Activated naive CD8-positive, alpha-beta T cell treated with anti-CD3 and anti-CD28 coated beads, Interleukin-2, amount 50 U/mL, for 16 hours (primary cell): Measurements from ENCODE around the gene CLCN4.
A peak's percentile ranks its signal among the peaks of the same experiment; 100 is the strongest.

Source experiments
- DNase-seq: peaks from one replicate; pipeline ENCODE4 v3.0.0-alpha.2; 2020; ENCODE audit warnings: low read depth, low spot score

CLCN4 gene

DNA sequence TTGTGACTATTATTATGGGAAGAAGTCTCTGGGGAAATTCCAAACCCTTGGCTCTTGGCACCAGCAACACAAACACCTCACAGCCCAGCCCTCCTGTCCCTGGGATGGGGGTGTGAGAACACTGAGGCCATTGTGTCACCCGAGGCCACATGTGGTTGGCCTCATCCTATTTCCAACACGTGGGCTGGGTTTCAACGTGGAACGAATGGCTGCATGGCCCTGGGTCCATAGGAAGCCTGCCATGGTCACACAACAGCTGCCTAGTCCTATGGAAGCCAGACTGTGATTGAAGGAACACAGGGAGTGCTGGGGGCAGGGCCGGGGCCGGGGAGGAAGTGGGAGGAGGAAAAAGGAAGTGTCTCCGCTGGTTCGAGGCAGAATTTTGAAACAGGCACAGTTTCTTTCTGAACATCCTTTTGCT is 10.0 kb downstream of the CLCN4 start:
- DNase-seq, result no peak

DNA sequence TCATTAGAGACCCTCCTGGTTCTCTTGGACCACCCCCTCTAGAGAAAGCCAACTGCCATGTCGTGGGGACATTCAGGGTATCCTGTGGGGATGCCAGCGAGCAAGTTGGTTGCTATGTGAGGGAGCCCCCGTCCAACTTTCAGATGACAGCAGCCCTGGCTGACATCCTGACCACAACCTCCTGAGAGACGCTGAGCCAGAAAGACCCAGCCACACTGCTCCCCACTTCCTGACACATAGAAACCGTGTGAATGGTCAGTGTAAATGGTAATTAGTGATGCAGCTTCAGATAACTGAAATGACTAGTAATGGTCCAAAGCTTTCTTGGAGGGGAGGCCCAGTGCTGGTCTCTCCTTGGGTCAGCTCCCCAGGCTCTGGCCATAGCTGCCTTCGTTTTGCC is 10.8 kb downstream of the CLCN4 start:
- no peak for DNase-seq

DNA sequence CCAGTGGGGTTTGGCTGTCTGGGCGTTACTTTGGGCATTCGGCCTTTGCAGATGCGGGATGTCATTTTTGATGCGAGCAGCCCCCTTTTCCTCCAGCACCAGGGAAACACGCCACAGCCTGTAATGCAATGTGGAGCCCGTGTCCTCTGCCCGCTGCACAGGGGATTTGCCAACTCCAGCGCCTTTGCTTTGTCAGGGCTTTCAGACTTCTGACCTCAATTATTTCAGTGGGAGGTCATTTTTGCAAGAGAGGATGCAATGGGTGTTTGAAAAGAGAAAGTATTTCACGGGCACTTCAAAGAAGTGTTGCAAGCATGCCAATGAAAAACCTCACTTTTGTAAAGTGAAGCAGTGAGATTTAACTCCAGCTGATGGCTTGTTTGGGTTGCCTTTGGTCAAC is 11.5 kb downstream of the CLCN4 start:
- no peak for DNase-seq

DNA sequence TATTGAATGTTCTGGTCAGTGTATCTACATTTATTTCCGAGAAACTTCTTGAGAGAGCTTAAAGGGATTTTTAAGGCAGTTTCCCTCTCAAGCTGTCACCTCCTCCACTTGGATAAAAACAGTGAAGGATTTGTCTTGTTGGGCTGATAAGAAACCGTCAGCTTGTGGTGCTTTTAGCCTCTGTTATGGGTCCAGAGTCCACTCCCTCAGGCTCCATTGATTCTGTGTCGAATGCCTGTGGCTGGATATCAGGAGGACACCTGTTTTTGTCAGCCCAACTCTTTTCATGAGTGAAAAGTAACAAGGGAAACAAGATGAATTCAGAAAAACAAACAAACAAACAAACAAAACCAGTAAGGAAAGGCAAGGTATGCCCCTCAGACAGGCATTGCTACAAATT is 12.4 kb downstream of the CLCN4 start:
- no peak for DNase-seq

DNA sequence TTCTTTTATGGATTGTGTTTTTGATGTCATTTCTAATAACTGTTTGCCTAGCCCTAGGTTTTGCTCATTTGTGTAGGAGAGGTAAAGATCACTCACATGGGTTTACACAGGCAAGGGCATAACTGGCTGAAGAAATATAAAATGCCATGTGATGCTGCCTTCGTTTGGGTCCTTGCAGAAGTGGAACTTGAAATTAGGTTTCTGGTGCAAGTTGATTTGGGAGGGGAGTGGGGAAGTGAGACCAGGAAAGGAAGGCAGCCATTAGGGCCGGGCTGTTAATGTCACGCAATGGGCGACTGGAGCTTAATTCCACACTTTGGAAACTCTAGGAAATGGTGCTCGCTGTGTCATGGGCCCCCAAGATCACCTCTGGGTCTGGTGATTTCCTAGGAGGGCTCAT is 14.5 kb downstream of the CLCN4 start:
- DNase-seq, result no peak

DNA sequence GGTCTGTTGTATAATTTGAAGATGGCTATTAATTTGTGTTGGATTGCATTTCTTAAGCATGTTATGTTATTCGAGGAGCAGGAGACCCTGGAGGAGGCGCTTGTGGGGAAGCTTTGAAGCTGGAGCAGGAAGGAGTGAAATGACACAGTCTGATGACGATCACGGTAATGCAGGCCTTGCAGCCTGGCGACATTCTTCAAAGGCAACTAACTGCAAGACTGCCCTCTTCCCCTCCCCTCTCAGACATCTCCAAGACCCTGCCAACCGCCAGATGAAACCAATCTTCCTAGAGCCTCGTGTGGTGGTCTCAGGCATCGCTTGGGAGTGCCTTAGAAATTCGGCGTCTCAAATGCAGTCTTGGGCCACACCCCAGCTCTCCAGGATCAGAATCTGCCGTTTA is 16.1 kb downstream of the CLCN4 start:
- no peak for DNase-seq

DNA sequence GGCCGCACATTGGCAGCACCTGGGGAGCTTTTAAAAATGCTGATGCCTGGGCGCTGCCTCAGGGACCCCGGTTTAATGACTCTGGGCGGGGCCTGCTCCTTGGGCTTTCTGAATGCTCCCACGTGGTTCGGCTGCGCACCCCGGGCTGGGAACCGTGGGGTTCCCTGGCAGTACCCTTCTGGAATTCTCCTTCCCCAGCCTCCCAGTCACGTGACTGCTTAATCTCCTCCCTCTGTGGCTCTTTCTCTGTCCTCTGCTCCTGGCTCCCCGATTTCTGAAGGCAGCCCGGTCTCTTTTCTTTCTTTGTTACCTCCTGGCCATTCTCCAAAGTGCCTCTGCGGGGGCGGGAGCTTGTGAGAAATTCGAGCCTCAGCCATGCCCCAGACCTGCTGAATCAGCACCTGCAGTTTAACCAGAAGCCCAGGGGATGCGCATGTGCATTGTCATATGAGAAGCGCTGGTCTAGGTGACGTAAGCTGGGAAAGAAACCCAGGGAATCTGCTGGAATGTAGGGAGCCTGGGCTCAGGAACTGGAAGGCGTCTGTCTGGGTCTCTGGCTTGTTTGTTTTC is 16.6 kb downstream of the CLCN4 start:
- no peak for DNase-seq

DNA sequence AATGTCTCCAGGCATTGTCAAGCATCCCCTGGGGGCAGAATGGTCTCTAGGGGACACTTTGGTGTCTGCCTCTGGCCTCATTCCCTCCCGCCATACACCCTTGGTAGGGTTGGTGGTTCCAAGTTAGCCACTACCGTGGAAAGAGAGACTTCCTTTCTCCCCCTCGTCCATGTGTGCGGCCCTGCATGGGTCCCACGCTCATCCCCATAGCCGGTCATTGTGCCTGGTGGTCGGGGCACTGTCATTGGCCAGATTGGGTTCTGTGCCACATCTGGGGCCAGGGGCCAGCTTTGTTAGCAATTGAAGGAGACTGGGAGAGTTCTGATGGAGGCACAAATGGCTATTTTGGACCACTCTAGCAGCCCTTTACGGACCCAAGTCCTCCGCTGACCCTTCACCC is 17.3 kb downstream of the CLCN4 start:
- no peak for DNase-seq

DNA sequence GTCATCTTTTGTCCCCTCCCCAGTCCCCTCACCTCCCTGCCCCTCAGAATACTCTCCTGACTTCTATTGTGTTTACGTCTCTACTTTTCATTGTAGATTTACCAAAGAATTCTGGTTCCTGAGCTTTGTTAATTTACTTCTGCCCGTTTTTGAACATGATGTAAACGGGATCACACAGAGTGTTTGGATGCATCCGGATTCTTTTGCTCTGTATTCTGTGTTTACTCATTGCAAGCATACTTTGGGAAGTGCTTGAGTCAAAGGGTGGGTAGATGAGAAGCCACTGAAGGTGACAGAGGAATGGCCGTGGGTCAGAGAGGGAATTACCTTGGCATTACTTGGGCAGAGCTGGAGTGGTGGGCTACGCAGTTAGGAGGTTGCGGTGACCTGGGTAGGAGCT is 18.0 kb downstream of the CLCN4 start:
- no peak for DNase-seq

DNA sequence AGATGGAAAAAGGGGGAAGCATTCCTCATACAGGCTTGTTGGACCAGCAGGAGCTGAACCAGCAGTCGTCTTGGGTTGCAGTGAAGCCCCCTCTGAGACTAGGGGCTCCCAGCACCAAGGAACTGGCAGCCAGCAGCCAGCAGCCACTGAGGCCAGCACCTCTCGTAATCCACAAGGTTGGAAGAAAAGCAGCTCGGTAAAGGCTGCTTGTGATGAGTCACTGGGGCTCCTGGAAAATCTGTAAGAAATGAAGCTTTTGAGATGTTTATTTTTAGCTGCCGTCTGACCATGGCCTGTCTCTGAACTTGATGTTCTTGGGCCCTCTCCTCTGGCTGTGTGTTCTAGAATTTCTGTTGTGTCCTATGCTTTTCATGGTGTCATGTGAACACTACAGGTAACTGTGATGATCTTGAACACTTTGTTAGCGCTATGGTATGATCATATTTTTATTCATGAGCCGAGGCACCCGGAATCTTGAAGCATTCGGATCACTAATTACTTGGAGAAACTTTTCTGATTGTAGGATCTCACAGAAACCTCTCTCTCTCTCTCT is 18.6 kb downstream of the CLCN4 start:
- DNase-seq, result no peak

DNA sequence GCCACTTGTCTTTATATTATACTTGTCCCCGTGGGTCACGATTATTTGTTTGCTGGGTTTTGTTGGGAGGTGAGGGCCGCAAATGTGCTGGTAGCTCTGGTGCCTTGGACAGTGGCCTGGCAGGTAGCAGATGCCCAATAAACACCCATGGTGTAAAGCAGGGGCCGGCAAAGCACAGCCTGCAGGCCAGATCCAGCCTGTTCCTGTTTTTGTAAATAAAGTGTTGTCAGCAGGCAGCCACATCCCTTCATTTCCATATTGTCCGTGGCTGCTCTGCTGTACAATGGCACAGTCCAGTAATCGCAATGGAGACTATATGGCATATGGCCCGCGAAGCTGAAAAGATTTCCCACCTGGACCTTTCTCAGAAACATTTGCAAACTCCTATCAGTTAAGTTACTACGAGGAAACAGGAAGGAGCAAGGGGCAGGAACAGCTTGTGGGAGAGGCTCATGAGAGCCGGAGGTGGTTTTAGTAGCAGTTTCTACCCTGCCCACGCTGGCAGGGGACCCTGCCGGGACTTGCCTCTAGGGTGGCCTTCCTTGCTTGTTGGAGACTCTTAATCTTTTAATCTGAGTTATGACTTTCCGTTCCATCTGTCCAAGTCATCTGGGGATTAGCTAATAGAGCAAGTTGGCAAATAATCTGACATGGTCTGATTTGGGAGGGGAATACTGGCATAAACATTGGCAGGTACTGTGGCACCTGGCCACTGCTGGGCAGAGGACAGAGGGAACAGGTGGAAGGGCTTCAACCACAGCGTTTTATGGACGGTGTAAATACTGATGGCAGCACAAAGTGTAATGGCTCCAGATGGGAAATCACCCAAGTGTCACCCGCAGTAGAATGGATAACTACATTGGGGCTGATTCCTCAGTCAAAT is 19.6 kb downstream of the CLCN4 start:
- no peak for DNase-seq

DNA sequence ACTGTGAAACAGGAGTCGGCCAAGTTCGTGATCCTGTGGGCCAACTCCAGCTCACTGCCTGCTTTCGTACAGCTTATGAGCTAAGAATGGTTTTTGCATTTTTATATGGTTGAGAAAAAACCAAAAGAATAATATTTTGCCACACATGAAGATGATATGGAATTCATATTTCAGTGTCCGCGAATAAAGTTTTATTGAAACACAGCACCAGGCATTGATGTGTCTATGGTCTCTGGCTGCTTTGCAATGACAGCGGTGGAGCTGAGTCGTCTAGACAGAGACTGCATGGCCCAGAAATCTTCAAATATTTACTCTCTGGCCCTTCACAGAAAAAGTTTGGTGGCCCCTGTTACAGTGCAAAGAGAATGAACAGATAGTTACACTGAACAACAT is 20.2 kb downstream of the CLCN4 start:
- DNase-seq, result no peak

DNA sequence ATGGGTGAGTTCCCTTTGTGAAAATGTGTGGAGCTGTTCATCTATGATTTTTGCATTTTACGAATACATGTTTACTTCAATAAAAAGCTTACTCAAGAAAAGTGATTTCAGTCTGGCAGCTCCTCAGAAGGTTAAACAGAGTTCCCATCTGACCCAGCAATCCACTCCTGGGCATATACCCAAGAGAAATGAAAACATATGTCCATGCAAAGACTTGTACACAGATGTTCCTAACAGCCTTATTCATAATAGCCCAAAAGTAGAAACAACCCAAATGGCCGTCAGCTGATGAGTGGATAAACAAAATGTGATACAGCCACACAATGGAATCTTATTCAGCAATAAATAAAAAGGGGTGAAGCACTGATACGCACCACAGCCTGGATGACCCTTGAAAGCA is 20.8 kb downstream of the CLCN4 start:
- DNase-seq, result no peak

DNA sequence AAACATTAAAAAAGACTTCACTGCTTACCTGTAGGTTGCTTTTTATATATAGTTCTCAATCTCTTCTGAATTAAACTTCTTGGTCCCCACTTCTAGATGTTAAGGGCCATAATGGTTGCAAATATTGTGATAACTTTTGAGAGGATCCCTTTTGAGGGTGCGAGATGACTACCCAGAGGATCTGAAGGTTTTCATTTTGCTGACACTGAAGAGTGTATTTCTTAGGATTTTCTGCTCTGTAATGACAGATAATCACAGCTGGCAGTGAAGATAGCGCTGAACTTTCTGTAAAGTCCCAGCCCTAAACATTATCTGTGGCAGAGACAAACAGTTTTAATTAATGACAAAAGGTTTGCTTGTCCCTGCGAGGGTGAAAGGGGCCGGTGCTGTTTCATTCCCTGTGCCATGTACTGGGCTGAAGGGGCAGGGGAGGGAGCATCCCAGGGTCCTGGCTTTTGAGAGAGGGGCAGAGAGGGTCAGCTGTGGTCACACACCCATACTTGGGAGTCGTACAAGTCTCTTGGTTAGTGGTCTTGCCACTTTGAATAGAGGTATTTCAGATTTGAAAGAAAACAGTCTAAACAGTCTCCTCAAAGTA is 22.2 kb downstream of the CLCN4 start:
- DNase-seq, result no peak

DNA sequence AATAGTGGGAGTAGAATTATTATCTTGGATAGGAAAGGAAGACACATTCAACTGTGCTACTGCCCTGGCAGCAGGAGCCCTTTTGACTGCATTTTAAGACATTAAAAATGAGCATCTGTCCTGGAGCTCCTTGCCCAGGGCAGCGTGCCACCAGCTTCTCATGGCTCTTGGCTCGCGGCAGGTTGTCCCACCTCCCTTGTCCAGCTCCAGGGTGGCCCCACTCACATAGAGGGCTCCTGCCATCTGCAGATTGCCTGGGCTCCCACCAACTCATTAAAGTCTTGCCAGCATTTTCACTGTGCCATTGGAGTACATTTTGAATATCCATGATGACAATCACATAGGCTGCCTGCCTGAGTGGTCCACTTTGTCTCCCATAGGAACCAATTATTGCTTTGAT is 27.0 kb downstream of the CLCN4 start:
- DNase-seq, result no peak

DNA sequence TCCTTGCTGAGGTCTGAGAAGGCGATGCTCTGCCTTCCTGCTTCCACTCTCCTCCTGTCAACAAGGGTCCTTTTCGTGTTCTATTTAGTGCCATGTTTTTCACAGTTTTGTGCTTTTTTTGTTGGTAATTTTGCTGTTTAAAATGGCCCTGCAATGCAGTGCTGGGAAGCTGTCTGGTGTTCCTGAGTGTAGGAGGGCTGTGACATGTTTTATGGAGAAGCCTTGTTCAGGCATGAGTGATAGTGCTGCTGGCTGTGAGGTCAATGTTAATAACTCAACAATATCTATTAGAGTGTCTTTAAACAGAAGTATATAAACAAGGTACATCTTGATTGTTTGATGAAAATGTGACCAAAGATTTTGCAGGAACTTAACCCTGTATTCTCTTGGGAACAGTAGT is 27.6 kb downstream of the CLCN4 start:
- no peak for DNase-seq

DNA sequence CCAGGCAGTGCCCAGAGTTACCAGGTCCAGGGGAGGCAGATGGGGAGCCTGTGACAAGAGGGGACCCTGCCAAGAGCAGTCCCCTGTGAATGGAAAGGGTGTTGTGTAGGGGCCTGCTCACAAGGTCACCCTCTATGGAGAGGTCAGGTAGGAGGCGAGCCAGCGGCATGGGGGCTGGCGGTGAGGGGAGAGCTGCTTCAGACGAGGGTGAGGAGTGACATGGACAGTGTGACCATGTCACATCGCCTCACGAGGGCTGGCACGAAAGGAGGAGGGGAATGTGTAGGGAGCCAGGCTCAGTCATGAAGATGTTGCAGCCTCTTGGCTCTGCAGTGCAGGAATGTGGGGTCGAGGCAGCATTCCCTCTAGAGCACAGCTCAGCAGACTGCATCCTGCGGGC is 29.6 kb downstream of the CLCN4 start:
- DNase-seq, result no peak

DNA sequence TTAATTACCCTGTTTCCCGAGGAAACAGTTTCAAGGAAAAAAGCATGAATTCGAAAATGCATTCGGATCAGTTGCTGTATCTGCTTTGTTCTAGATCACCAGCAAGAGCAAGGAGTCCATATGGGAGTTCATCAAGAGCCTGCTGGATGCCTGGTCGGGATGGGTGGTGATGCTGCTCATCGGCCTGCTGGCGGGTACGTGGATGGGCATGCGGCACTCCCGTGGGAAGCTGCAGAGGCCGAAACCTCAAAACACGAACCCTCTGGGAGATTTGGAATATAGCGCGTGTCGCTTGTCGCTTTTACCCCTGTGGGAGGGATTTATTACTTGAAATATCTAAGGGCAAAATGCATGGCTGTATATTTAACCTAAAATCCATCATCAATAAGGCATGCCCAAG is 30.6 kb downstream of the CLCN4 start:
- no peak for DNase-seq

DNA sequence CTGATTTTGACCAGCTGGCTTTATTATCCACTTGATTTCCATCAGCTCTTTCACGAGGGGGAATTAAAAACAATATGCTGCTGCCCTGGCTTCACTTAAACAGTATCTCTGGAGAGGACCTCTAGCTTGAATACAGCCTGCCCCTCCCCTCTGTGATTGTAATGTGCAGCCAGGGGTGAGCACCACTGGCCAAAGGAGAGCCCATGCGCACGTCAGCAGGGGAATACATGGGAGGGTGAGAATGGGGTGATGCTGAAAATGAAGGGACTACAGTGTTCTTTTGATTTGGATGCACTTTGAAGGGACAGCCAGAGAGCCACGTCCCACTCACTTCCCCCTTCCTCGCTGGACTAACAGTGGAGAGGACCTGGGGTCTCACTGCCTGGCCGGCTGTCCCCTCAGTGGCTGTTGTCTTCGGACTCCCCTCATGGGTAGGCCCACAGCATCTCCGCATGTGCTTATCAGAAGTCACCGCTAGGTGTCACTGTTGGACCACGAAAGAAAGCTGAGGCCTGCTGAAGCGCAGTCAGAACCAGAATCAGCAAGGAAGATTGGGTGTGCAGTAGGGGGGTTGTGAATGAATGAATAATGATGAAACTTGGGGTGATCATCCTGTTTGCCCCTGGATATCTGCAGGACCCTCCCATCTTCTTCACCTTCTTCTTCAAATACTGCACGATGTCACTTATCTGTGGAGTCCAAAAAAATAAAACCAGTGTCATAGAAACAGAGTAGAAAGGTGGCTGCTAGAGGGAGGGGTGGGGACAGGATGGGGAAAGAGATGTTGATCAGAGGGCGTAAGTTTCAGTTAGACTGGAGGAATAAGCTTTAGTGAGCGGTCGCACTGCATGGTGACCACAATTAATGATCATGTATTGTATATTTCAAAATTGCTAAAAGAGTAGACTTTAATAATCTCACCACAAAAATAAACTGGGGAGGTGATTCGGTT is 32.8 kb downstream of the CLCN4 start:
- DNase-seq, result peak; percentile 17

DNA sequence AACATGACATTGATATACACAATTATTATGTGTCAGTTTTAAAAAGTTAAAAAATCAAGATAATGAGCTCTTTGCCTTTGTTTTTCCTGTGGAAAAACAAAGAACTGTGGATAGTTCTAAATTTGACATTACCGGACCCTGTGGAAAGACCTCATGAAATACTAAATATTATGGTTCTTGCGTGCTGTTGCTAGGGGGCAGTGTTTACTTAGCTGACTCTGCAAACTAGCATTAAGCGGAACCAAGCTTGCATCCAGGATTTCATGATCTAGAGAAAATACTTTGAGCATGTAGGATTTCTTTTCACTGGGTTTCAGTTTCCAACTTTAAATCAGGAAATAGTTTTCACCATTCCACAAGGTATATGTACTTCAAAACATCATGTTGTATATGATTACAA is 33.6 kb downstream of the CLCN4 start:
- DNase-seq, result no peak

DNA sequence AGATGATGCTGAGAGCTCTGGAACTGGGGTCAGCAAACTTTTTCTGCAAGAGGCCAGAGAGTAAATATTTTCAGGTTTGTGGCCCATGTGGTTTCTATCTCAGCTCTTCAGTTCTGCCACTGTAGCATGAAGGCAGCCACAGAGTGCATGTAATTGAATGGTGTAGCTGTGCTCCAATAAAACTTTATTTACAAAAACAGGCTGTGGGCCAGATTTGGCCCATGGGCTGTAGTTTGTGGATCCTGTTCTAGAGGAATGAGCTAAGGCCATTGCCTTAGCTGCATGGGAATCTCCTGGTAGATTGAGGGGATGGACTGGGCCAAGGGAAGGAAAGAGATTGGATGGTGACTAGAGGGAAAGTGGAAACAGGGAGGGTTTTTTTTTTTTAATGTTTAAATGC is 36.8 kb downstream of the CLCN4 start:
- no peak for DNase-seq

DNA sequence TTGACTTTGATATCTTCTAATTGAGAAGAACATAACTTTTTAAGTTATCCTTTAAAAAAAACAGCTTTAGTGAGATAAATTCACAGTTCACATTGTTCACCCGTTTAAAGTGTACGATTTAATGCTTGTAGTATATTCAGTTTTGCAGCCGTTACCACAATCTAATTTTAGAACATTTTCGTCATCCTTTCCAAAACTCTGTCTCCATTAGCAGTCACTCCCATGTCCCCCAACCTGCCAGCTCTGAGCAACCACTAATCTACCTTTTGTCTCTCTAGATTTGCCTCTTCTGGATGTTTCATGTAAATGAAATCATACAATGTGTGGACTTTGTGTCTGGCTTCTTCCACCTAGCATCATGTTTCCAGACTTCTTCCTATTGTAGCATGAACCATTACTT is 38.6 kb downstream of the CLCN4 start:
- no peak for DNase-seq
